ENCODE results near the gene GBP6. TPM values are rescaled to one million over a fixed set of nuclear protein-coding genes. Genes with fewer than 3 reads are reported as not detected.
A peak's percentile ranks its signal among the peaks of the same experiment; 100 is the strongest.
"Not testable (repeated sequence)": the region's sequence is repeated elsewhere in the genome, so short reads cannot be mapped to it uniquely, and the experiment has no call there.

GBP6 gene
- total RNA-seq, 1 donor from 2014 or later = not detected

GRCh38 chr1:89367221-89367620 lies 3.4 kb downstream of the GBP6 start:
- DNase-seq (ENCODE audit: low read depth in 2 of 2) = no peak

- DNase-seq (ENCODE audit: low read depth in 2 of 2) = no peak
These were observed 5.5 kb downstream of the GBP6 start for GRCh38 chr1:89369331-89369730.

DNA sequence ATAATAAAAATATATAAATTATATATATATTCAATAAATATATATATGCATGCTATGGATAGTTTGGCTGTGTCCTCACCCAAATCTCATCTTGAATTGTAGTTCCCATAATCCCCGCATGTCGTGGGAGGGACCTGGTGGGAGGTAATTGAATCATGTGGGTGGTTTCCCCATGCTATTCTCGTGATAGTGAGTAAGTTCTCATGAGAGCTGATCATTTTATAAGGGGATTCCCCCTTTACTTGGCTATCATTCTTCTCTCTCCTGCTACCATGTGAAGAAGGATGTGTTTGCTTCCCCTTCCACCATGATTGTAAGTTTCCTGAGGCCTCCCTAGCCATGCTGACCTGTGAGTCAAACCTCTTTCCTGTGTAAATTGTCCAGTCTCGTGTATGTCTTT lies 10.0 kb downstream of the GBP6 start:
- DNase-seq (ENCODE audit: low read depth in 2 of 2) = not testable (repeated sequence)

DNA sequence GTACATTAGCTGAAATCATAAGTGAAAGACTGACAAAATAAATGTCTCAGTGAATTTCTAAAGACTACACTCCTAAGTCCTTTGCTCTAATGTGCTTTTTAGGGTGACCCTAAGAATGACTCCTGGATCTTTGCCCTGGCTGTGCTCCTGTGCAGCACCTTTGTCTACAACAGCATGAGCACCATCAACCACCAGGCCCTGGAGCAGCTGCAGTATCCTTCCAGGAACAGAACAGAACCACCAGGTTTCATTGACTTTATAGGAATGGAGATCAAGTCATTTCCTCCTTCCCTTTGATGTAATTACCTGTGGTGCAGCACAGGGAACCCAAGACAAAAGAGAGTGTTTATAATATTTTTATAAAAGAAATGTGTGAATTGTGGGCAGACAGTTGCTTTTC lies 14.1 kb downstream of the GBP6 start:
- DNase-seq (ENCODE audit: low read depth in 2 of 2) = no peak

DNA sequence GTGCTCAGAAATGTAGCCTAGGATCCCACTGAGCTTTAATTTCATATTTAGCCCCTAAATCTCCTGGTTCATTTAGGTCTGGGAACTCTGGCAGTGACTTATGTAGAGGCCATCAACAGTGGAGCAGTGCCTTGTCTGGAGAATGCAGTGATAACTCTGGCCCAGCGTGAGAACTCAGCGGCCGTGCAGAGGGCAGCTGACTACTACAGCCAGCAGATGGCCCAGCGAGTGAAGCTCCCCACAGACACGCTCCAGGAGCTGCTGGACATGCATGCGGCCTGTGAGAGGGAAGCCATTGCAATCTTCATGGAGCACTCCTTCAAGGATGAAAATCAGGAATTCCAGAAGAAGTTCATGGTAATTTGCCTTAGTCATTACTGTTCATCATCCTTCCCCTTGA lies 17.8 kb downstream of the GBP6 start:
- no peak for DNase-seq (ENCODE audit: low read depth in 2 of 2)

GRCh38 chr1:89382479-89382878 lies 18.6 kb downstream of the GBP6 start:
- DNase-seq (ENCODE audit: low read depth in 2 of 2) = no peak

DNA sequence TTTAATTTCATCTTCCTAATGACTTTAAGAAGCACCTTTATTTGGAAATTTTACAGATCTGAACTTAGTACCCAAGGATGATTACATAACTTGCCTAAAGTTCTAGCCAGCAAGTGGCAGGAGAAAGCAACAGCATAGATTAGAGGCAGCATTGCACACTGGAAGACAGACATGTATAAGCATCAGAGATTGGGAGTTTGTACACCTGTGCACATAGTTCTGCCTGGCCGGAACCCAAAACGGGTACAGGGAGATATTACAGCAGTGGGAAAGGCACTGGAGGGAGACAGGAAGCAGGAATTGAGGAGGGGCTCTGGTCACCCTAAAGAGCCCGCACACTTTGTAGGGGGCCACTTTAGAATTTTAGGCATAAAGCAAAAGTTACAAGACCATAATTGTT lies 19.3 kb downstream of the GBP6 start:
- no peak for DNase-seq (ENCODE audit: low read depth in 2 of 2)

DNA sequence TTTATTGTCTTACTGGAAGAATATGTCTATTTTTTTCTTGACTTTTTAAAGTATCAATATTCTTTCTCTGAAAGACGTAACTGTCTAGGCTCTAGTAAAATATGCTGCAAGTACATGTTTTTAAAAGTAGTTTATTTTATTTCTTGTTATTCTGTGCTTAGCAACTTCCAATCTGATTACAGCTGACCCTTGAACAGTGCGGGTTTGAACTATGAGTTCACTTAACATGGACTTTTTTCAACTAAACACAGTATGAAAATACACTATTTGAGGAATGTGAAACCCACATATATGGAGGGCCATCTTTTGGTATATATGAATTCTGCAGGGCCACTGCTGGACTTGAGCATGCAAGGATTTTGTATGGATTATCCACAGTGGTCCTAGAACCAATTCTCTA lies 26.8 kb downstream of the GBP6 start:
- DNase-seq (ENCODE audit: low read depth in 2 of 2) = no peak

- no peak for DNase-seq (ENCODE audit: low read depth in 2 of 2)
These were observed 27.8 kb downstream of the GBP6 start for GRCh38 chr1:89391686-89392085.

DNA sequence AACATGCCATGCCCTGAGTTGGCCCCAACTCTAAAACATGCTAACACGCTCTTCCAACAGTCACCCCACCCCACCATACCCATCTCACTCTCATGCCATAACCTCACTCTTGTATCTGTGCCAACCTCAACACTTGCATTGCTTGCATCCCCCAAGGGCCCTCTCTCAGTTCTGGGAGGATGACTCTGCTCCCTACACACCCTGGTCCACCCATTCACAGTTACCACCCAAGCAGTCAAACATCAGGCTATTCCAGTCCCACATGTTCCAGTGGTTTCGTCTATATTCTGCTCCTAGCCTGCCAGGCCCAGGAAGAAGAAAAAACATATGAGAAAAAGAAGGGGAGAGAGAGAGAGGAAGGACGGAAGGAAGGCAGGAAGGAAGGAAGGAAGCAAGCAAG lies 31.0 kb downstream of the GBP6 start:
- no peak for DNase-seq (ENCODE audit: low read depth in 2 of 2)

- no peak for DNase-seq (ENCODE audit: low read depth in 2 of 2)
These were observed 33.0 kb downstream of the GBP6 start for GRCh38 chr1:89396902-89397301.

GRCh38 chr1:89405275-89405929 lies 41.5 kb downstream of the GBP6 start:
- DNase-seq (ENCODE audit: low read depth in 2 of 2) = no peak

GRCh38 chr1:89407360-89407759 lies 43.5 kb downstream of the GBP6 start:
- peak; percentile 10 to 17 for DNase-seq (ENCODE audit: low read depth in 2 of 2)

DNA sequence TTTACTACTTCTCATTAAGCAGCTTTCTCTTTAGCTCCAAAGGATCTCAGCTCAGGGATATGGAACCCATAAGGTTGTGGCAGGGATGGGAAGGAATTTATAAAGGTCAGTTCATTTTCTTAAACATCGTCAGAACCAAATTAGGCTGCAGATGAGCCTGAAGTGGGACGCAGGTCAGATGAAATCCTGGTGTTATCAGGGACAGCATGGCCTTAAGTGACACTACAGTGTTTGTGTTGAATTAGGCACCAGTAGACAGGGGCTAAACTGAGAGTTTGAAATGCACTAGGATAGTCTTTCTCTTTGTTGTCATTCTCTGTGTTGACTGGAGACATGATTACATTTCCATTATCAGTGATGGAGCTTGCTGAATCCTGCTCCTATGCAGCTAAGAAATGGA lies 43.9 kb downstream of the GBP6 start:
- DNase-seq (ENCODE audit: low read depth in 2 of 2) = not testable (repeated sequence)

GRCh38 chr1:89425056-89425455 lies 61.2 kb downstream of the GBP6 start:
- no peak for DNase-seq (ENCODE audit: low read depth in 2 of 2)

DNA sequence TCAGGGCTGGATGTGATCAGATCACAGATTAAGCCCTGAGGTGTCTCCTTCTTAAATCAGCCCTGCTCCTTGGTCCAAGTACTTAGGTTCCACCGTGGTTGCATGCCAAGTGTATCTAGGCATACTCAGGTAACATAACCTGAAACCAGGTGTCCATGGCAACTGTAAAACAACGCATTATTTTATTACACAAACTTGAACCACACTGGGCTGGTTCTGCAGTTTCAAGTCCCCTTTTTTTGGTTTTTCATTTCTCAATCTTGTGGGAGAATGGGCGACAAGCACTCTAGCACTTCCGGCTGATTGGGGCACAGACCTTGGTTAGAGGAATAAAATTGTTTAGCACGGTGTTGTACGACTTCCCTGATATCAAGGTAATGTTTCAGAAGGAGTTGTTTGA lies 65.2 kb downstream of the GBP6 start:
- no peak for DNase-seq (ENCODE audit: low read depth in 2 of 2)

GRCh38 chr1:89429681-89430080 lies 65.8 kb downstream of the GBP6 start:
- DNase-seq (ENCODE audit: low read depth in 2 of 2) = not testable (repeated sequence)

GRCh38 chr1:89433421-89433820 lies 69.6 kb downstream of the GBP6 start:
- DNase-seq (ENCODE audit: low read depth in 2 of 2) = no peak

DNA sequence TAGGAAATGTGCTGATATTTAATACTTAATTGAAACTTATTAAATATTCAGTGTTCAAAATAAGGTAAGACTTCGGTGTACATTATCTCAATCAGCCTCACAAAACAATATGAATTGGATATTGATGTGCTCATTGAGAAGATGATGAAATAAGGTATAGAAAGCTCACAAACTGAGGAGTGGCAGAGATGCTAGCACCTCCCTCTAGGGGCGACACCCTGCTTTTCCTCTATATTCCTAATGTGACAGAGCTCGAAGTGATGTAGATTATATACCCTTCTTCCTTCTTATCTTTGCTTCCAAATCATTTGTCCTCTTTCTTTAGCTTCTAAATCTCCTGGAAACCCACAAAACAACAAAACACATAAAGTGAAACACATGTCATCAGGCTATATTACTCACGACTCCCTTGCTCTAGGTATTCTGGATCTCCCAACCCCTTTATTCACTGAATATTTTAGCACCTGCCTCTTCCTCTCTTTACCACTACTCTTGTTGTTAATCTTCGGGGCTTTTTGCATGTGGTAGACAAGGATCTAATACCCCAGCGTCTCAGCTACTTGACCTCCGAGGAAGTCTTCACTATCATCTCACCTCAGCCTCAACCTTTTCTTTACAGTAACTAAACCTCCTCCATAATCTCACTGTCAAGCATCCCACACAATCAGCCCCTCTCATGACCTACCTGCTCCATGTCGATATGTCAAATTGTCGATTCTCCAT lies 70.4 kb downstream of the GBP6 start:
- DNase-seq (ENCODE audit: low read depth in 2 of 2) = not testable (repeated sequence)
